T-helper 22 cell (primary cell): ENCODE results near the gene NPHS1.
A peak's percentile ranks its signal among the peaks of the same experiment; 100 is the strongest.
"Not testable (repeated sequence)": the region's sequence is repeated elsewhere in the genome, so short reads cannot be mapped to it uniquely, and the experiment has no call there.

Experiments
- DNase-seq: peaks from one replicate; pipeline ENCODE4 v3.0.0-alpha.2; 2020; ENCODE audit warnings: low read depth

Gene NPHS1

GRCh38 chr19:35852029-35852780 lies at the start of gene NPHS1:
Gene NPHS1 (minus strand): TSS chr19:35852504. CDS start chr19:35851837, 667 bp downstream.
- DNase-seq, result no peak

GRCh38 chr19:35901055-35901644 lies 48.8 kb upstream of the NPHS1 start:
- no peak for DNase-seq

DNA sequence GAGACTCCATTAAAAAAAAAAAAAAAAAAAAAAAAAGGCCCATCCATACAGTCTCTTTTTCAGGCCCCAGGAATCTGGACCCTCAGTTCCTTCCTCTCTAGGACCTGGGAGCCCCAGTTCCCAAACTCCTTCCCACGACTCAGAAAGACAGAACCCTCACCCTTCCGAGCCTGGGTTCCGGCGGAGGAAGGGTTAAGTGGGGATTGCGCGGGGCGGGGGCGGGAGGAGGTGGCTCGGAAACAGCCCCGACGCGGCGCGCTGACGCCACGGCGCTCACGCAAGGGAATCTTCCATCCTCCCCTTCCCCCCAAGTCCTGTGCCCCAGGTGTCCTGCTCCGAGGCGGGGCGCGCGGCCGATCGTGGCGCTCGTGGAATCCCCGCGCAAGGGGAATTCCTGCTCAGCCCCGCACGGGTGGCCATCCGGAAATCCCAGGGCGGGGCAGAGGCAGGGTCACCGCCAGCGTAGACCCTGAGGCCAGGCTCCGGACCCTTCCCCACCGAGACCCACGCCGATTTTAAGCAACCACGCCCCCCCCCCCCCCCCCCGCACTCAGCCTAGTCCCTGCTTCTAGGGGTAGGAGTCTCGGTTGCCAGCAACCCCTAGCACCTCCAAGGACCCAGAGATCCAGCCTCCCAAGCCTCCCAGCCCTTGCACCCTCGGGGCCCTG lies 47.4 kb upstream of the NPHS1 start:
- DNase-seq, result peak; percentile 84

GRCh38 chr19:35898499-35898809 lies 46.1 kb upstream of the NPHS1 start:
- DNase-seq, result no peak

- no peak for DNase-seq
Measured at GRCh38 chr19:35897706-35898451, 45.6 kb upstream of the NPHS1 start.

DNA sequence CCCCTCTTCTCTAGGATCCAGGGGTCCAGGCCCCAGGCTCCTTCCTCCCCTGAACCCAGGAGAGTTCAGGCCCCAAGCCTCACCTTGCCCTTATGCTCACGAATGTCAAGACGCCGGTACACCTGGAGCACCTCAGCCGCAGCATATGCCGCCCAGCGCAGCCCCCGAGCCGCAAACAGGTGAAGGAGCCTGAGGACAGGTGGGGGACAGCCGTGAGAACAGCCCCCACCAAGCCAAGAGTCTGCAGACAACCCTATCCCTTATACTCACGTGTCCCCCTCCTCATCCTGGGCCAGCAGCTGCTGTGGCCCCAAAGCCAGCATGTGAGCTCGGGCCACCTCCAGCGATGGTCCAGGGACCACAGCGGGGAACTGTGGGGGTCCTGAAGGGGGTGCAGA lies 44.3 kb upstream of the NPHS1 start:
- no peak for DNase-seq

DNA sequence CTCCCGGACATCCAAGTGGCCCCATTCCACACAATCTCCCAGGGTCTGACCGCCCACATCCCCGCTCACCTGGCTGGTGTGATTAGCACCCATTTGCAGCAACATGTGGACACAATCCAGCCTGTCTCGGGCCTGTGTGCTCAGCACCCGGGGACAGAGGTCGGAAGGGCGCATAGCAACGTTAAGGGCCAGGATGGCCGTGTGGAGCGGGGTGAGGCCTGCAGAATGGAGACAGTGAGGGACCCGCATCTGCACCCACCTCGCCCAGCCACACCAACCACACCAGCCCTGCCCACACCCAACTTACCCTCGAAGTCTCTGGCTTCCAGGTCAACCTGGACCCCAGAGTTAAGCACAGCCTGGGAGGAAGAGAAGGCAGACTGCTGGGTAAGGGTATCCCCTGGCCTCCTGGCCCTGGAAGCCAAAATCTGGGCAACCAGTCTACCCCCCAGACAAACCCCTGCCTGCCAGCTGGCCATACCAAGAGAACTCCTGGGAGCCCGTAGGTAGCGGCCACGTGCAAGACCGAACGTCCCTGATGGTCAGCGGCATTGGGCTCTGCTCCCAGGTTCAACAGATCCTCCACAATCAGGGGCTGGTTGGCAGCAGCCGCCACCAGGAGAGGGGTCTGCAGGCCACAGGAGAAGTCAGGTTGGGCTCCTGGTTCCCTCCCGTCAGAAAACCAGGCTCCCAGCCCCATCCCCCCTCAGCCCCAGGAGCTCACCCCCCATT lies 43.8 kb upstream of the NPHS1 start:
- DNase-seq, result no peak

- DNase-seq, result no peak
Measured at GRCh38 chr19:35894342-35894741, 42.0 kb upstream of the NPHS1 start.

DNA sequence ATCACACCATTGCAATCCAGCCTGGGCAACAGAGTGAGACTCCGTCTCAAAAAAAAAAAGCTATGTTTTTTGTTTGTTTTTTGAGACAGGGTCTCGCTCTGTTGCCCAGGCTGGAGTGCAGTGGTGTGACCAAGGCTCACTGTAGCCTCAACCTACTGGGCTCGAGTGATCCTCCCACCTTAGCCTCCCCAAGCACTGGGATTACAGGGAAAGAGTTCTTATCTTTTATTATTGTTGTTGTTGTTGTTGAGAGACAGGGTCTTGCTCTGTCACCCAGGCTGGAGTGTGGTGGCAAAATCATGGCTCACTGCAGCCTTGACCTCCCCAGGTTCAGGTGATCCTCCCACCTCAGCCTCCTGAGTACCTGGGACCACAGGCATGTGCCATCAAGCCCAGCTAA lies 39.5 kb upstream of the NPHS1 start:
- not testable (repeated sequence) for DNase-seq

DNA sequence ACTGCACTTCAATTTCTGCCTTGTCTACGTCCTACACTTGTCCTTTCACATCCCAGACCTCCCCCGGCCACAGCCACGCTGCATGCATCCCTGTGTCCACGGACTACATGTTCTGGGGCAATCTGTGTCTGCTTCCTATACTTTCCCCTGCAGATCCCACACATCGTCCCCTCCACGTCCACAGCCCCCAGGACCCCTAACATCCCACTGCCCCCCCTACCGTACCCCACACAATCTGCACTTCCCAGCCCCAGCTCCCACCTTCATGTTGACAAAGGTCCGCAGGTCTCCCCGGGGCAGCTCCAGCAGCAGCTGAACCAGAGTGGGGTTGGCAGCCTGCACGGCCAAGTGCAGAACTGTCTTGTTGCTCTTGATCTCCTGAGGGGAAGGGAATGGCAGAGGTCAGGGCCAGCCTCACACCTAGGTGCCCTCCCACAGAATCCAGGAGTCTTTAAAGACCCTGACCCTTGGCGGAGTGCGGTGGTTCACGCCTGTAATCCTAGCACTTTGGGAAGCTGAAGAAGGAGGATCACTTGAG lies 37.9 kb upstream of the NPHS1 start:
- DNase-seq, result no peak

- no peak for DNase-seq
Measured at GRCh38 chr19:35889370-35890112, 37.2 kb upstream of the NPHS1 start.

GRCh38 chr19:35888398-35888797 lies 36.1 kb upstream of the NPHS1 start:
- no peak for DNase-seq

DNA sequence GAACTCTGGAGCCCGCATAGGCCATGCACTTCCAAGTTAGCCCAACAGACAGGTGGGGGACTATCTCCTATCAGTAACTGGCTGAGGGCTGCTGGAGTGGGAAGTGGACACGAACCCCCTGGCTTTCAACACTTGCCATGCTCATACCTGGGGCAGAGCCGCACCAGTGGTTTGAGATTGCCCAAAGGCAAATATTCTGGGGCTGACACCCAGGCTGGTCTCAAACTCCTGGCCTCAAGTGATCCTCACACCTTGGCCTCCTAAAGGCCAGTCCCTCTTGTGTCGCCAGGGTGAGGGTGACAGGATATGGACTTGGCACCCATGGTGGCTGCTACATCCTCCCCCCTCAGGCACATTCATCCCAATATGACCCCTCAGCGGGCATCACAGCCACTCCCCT lies 34.9 kb upstream of the NPHS1 start:
- no peak for DNase-seq

- DNase-seq, result no peak
Measured at GRCh38 chr19:35885904-35886303, 33.6 kb upstream of the NPHS1 start.

DNA sequence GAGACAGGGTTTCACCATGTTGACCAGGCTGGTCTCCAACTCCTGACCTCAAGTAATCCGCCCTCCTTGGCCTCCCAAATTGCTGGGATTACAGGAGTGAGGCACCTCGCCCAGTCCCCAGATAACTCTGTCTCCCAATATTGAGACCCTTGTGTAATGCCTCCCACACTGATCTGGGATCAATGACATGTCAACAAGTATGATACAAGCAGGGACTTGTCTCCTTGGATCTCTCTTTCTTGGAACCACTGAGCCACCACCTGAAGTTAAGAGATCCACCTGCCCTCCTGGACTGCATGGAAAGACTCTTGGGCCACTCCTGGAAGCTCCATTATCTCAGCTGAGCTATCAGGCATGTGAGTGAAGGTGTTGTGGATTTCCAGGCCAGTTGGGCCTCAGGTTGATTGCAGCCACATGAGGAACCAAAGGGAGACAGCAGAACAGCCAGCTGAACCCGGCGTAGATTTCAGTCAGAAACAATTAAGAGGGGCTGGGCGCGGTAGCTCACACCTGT lies 33.0 kb upstream of the NPHS1 start:
- DNase-seq, result no peak

- DNase-seq, result no peak
Measured at GRCh38 chr19:35883882-35884281, 31.6 kb upstream of the NPHS1 start.

DNA sequence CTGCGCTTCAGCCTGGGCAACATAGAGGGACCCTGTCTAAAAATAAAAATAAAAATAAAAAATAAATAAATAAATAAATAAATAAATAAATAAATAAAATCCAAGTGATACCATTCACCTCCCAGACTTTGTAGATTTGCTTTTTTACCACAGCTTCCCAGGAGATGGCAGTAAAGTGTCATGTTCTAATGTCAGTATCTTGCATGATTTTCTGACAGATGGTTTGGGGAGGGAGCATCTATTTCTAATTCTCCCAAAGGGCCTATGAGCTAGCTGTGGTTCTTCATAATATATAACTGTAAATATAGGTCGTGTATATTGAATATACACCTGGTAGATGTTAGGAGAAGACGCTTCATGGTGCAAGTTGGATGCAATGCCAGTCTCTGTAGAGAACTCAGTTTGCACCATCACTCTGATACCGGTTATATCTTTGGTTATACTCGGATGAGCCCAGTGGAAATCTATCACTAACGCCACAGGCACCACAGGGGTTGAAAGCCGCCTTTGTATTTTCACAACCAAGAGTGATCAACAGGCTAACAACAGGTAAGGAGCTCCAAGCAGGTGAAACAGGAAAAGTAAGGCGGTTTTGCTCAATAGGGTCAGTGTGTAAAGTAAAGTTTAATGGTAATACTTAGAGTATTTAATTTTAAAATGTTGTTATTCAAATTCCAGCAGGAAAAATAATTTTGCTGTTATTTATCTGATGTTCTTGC lies 30.0 kb upstream of the NPHS1 start:
- DNase-seq, result no peak

GRCh38 chr19:35879770-35880317 lies 27.5 kb upstream of the NPHS1 start:
- peak; percentile 52 for DNase-seq

GRCh38 chr19:35879068-35879467 lies 26.8 kb upstream of the NPHS1 start:
- DNase-seq, result no peak

GRCh38 chr19:35874392-35874930 lies 22.2 kb upstream of the NPHS1 start:
- no peak for DNase-seq
